Large intestine (tissue), 3 donors: Measurements from ENCODE around the gene SLC4A8. TPM values are rescaled to one million over a fixed set of nuclear protein-coding genes. Genes with fewer than 3 reads are reported as not detected.

ENCODE experiments used
- DNase-seq, 2 donors: peaks; one replicate each; pipeline versions ENCODE4 v3.0.0 to v3.0.0-alpha.2; 2013
- H3K27ac ChIP-seq: one replicate; pipeline ENCODE4 v1.5.1; 2013; ENCODE audit warnings: low read length
- H3K27me3 ChIP-seq: 2 replicates; pipeline ENCODE4 v1.6.1; 2013; ENCODE audit warnings: low read length; ENCODE audit not compliant: control insufficient read depth, insufficient read depth
- H3K36me3 ChIP-seq: 2 replicates; pipeline ENCODE4 v1.6.1; 2013; ENCODE audit warnings: low read length; ENCODE audit not compliant: control insufficient read depth, insufficient read depth
- H3K4me1 ChIP-seq: one replicate; pipeline ENCODE4 v1.6.1; 2013; ENCODE audit warnings: low read length; ENCODE audit not compliant: control insufficient read depth, insufficient read depth
- H3K4me3 ChIP-seq: one replicate; pipeline ENCODE4 v1.5.1; 2013; ENCODE audit warnings: low read length
- H3K9me3 ChIP-seq: one replicate; pipeline ENCODE4 v1.6.1; 2013; ENCODE audit warnings: mild to moderate bottlenecking, low read depth, low read length, moderate library complexity; ENCODE audit not compliant: control insufficient read depth
- WGBS: methylation state at CpG from one replicate; pipeline ENCODE4 v1.1.5; 2013; ENCODE audit warnings: low lambda C conversion rate; ENCODE audit not compliant: insufficient coverage; 5-methylcytosine and 5-hydroxymethylcytosine counted together
- polyA plus RNA-seq: library from polyadenylated mRNA; unstranded; fragments of 120-200 nt; gene quantifications from one replicate; pipeline ENCODE4 v1.2.1, GENCODE V29; 2013

SLC4A8 gene
- polyA plus RNA-seq, 1 donor: 6.3 TPM

DNA sequence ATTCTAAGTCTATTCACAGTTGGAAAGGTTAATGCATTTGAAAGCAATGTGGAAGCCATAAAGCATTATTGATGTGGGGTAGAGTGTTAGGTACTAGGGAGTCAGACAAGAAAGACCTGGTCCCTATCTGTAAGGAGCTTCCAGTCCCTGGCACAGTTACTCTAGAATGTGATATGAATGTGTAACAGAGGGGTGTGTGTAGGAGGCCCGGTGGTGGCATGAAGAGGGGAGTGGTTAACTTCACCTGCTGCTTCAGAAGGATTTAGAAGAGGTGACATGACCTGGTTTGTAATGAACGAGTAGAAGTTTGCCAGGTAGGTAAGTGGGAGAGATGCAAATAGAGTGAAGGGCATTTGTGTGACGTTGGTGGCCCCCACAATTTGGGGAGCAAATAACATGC is 18.3 kb upstream of the SLC4A8 start:
- Histone ChIP-seq H3K4me3 (no peak overlapping the region), H3K9me3 (no peaks in the 10 kb centered on the region), H3K4me1 (peaks cover 70% of the 10 kb centered on the region), H3K27ac (peak overlapping the region; percentile 83), H3K36me3 (no peaks in the 10 kb centered on the region), H3K27me3 (no peaks in the 10 kb centered on the region)
- peak in 1 of 2 donors; percentile 72 for DNase-seq
- WGBS: no CpG with 5 or more reads among the region's 3 CpGs

DNA sequence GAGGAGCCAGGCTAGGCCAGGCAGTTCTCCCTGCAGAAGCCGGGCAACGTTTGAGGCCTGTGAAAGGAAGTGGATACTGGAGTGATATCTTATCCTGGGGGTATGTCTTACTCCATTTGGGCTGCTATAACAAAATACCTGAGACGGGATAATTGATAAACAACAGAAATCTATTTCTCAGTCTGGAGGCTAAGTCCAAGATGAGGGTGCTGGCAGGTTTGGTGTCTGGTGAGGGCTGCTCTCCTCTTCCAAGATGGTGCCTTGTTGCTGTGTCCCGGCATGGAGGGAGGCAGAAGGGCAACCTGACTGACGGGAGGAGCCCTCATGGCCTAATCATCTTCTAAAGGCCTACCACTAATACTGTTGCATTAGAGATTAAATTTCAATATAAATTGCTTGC is 17.8 kb upstream of the SLC4A8 start:
- WGBS: no CpG with 5 or more reads among the region's 5 CpGs
- no peaks in the 10 kb centered on the region for H3K27me3 ChIP-seq
- DNase-seq: no peak
- H3K4me3 ChIP-seq: no peak overlapping the region
- H3K9me3 ChIP-seq: no peaks in the 10 kb centered on the region
- no peaks in the 10 kb centered on the region for H3K36me3 ChIP-seq
- H3K27ac ChIP-seq: peak overlapping the region; percentile 83
- peaks cover 64% of the 10 kb centered on the region for H3K4me1 ChIP-seq

DNA sequence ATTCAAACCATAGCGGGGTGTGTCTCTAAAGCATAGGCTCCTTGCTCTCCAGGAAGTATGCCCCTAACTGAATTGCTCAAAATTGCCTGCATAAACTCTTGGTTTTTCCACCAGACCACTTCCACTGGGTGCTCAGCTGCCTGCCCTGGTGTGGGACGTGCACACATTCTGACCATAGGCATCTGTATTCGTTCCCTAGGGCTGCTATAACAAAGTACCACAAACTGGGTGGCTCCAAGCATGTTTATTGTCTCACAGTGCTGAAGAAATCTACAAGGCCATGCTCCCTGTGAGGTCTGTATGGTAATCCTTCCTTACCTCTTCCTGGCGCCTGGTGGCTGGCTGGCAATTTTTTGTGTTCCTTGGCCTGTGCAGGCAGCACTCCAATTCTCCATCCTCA is 17.0 kb upstream of the SLC4A8 start:
- H3K27ac ChIP-seq: no peak overlapping the region
- WGBS: no CpG with 5 or more reads among the region's 4 CpGs
- H3K4me3 ChIP-seq: no peak overlapping the region
- H3K36me3 ChIP-seq: no peaks in the 10 kb centered on the region
- no peaks in the 10 kb centered on the region for H3K9me3 ChIP-seq
- peaks cover 56% of the 10 kb centered on the region for H3K4me1 ChIP-seq
- H3K27me3 ChIP-seq: no peaks in the 10 kb centered on the region
- DNase-seq: no peak

DNA sequence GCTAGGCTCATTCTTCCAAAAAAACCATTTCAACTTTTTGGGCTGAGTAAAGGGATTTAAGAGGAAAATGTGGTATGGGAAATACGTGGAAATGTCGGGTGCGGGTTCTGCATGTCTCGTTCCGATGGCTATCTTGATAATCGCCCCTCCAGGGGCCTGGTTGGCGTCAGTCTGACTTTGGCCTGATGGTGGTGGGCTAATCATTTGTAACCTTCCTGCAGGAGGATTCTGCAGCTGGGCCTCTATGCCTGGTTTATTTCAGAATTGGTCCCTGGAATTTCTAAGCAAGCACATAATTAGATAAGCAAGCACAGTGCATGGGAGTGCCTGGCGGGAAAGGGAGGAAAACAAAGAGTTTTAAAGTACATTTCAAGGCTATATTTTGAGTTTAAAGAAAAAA is 14.8 kb upstream of the SLC4A8 start:
- H3K36me3 ChIP-seq: no peaks in the 10 kb centered on the region
- no peaks in the 10 kb centered on the region for H3K9me3 ChIP-seq
- DNase-seq: no peak
- H3K27ac ChIP-seq: no peak overlapping the region
- no peak overlapping the region for H3K4me3 ChIP-seq
- no peaks in the 10 kb centered on the region for H3K27me3 ChIP-seq
- H3K4me1 ChIP-seq: peaks cover 35% of the 10 kb centered on the region
- no CpG with 5 or more reads among the region's 8 CpGs for WGBS

DNA sequence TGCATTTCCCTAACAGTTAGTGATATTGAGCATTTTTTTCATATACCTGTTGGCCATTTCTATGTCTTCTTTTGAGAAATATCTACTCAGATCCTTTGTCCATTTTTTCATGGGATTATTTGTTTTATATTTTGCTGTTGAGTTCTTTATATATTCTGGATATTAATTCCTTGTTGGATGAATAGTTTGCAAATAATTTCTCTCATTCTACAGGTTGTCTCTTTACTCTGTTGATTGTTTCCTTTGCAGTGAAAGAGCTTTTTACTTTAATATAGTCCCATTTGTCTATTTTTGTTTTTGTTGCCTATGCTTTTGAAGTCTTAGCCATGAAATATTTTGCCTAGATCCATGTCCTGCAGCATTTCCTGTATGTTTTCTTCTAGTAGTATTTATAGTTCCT is 11.5 kb upstream of the SLC4A8 start:
- no peak for DNase-seq
- Histone ChIP-seq H3K36me3 (no peaks in the 10 kb centered on the region), H3K9me3 (no peaks in the 10 kb centered on the region), H3K27ac (no peak overlapping the region), H3K4me3 (no peak overlapping the region), H3K27me3 (no peaks in the 10 kb centered on the region), H3K4me1 (peaks cover 6% of the 10 kb centered on the region)

DNA sequence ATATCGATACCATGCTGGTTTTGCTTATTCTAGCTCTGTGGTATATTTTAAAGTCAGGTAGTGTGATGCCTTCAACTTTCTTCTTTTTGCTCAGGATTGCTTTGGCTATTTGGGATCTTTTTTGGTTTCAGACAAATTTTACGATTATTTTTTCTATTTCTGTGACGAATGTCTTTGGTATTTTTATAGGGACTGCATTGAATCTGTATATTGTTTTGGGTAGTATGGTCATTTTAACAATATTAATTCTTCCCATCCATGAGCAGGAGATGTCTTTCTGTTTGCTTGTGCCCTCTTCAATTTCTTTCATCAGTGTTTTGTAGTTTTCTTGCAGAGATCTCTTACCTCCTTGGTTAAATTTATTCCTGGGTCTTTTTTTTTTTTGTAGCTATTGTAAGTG is 10.8 kb upstream of the SLC4A8 start:
- Histone ChIP-seq H3K9me3 (no peaks in the 10 kb centered on the region), H3K27ac (no peak overlapping the region), H3K4me1 (peaks cover 6% of the 10 kb centered on the region), H3K4me3 (no peak overlapping the region), H3K27me3 (no peaks in the 10 kb centered on the region), H3K36me3 (no peaks in the 10 kb centered on the region)
- no peak for DNase-seq
- no CpG with 5 or more reads among the region's 3 CpGs for WGBS

DNA sequence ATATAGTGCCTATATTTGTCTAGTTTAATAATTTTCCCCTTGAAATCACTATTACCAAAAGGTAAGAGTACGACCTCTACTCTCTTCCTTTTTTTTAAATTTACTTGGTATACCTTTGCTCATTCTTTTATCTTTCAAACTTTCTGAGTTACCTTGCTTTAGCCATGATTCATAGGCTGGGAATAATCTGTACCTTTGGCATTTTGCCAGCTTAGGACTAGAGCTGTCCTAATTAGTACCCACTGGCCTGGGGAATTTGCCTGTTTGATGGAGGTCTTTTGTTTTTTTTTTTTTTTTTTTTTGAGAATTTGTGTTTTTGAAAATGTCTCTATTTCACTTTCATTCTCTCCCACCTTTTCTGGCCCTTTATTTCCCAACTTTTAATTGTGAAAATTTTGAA is 8.7 kb upstream of the SLC4A8 start:
- Histone ChIP-seq H3K36me3 (no peaks in the 10 kb centered on the region), H3K27me3 (no peaks in the 10 kb centered on the region), H3K4me1 (no peaks in the 10 kb centered on the region), H3K4me3 (no peak overlapping the region), H3K9me3 (no peaks in the 10 kb centered on the region), H3K27ac (no peak overlapping the region)
- whole genome bisulfite sequencing: 56% methylated on average over 1 of the region's 1 CpG
- no peak for DNase-seq

DNA sequence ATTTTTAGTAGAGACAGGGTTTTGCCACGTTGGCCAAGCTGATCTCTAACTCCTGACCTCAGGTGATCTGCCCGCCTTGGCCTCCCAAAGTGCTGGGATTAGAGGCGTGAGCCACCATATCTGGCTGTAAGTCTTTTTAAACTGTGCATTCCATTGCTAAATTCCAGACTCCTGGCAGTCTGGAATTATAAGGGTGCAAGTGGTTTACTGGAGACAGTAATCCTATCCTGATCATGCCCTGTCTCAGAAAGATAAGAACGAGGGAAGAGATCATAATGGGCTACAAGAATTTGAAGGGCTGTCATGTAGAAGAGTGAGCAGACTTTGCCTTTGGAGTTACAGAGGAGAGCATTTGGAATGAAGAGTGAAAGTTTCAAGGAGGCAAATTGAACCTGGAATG is 6.8 kb upstream of the SLC4A8 start:
- no peak for DNase-seq
- Histone ChIP-seq H3K4me1 (peaks cover 3% of the 10 kb centered on the region), H3K27me3 (no peaks in the 10 kb centered on the region), H3K27ac (no peak overlapping the region), H3K36me3 (no peaks in the 10 kb centered on the region), H3K4me3 (no peak overlapping the region), H3K9me3 (no peaks in the 10 kb centered on the region)
- 38% methylated on average over 1 of the region's 4 CpGs for WGBS

DNA sequence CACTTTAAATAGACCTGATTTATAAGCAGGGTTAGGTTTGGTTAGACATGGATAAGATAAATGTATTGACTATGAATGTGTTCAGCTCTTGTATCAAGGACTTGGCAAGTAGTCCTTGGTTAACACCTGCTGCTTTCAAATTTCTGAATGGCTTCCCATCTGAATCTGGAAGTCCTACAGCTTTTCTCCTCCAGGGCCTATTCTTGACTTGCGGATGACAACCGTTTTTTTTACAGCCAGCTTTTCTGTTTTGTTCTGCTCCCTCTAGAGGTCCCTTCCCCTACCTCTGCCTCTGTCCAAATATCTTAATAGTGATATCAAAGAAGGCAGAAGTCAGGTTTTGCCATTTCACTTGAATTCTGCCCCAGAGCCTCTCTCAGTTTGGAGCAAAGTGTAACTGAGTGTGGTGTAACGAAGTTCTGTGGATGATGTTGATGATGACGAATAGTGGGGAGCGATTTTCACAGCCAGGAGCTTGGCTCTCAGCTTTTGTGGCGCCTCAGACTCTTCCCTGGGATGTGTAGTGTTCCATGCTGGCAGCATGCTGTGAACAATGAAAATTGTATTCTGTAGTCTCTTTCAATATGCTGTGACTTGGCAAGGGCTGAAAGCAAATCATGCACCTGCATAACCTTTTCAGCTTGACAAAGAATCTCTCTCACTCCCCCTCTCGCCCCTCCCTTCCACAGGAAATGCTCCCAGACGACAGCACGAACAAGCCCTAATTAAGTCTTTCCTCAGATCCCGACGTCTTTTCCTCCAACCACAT is 5.0 kb upstream of the SLC4A8 start:
- H3K27me3 ChIP-seq: no peaks in the 10 kb centered on the region
- 39% methylated on average over 2 of the region's 11 CpGs for WGBS
- H3K4me3 ChIP-seq: no peak overlapping the region
- peaks cover 7% of the 10 kb centered on the region for H3K4me1 ChIP-seq
- no peaks in the 10 kb centered on the region for H3K9me3 ChIP-seq
- no peaks in the 10 kb centered on the region for H3K36me3 ChIP-seq
- no peak for DNase-seq
- H3K27ac ChIP-seq: no peak overlapping the region

DNA sequence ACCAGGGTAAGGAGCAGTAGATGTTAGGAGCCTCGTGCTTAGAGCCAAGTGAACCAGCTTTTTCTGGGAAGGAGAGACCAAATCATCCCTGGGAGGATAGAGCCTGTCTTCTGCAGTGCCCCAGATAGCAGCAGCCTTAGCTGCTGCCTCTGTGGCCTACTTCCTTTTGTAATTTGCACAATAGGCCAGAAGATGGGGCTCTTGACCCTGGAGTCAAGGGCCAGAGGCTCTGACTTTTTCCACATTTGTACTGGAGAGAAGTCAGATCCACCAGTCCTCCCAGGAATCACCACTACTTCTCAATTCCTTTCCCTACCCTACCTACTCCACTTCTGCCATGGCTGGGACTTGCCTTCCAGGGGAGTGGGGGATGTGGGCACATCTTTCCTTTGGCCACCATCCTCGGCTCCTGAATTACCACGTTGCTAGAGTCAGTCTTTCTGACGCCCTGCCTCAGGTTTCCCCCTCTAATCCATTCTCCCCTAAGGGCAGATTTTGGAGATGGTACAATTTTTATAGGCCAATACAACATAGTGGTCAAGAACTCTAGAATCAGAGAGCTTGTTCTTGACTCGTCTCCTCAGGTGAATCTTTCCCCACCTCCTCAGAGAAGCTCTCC is 3.3 kb upstream of the SLC4A8 start:
- no peaks in the 10 kb centered on the region for H3K27me3 ChIP-seq
- no peaks in the 10 kb centered on the region for H3K9me3 ChIP-seq
- no peak overlapping the region for H3K27ac ChIP-seq
- peaks cover 7% of the 10 kb centered on the region for H3K4me1 ChIP-seq
- no peak overlapping the region for H3K4me3 ChIP-seq
- no peaks in the 10 kb centered on the region for H3K36me3 ChIP-seq
- WGBS: no CpG with 5 or more reads among the region's 5 CpGs
- DNase-seq: peak; percentile 63 to 67
